ENCODE data around the gene ATG10. TPM values are rescaled to one million over a fixed set of nuclear protein-coding genes. Genes with fewer than 3 reads are reported as not detected.

ATG10 gene
- total RNA-seq, 1 experiment from 2014 or later, result 11.8 TPM

GRCh38 chr5:82050955-82051354 lies 79.1 kb downstream of the ATG10 start:
- Histone ChIP-seq H3F3A (ENCODE audit: low read length, unreplicated experiment) (no peaks in the 10 kb centered on the region), H2AFZ (ENCODE audit: low read length) (no peak overlapping the region), H3K79me2 (ENCODE audit: low read length) (no peaks in the 10 kb centered on the region), H3K9ac (ENCODE audit: low read length) (no peak overlapping the region), H3K4me1 (ENCODE audit: insufficient read depth, low read length) (peaks cover 2% of the 10 kb centered on the region; the same call in 1 of the 2 replicates), H3K9me2 (replicated peaks; ENCODE audit: low read length) (no peaks in the 10 kb centered on the region), H3K36me3 (ENCODE audit: low read depth, low read length) (no peaks in the 10 kb centered on the region), H3K4me2 (ENCODE audit: low read length) (no peak overlapping the region), H4K20me1 (ENCODE audit: low read length) (no peaks in the 10 kb centered on the region), H3K27me3 (ENCODE audit: low read length) (no peaks in the 10 kb centered on the region), H3K4me3 (ENCODE audit: low read length) (no peak overlapping the region), H3K9me3 (ENCODE audit: low read length) (no peaks in the 10 kb centered on the region), H3K27ac (ENCODE audit: low read length) (no peak overlapping the region)
- ChIA-PET POLR2A (ENCODE audit: unreplicated experiment) (no interaction called here), CTCF (no interaction called here)
- BruUV-seq (replicated peaks), result no TSS peak
- DNase-seq (no peak), ATAC-seq (no peak)
- intact Hi-C loops (cut with micrococcal nuclease), result no loop called here
- TF ChIP-seq EZH2phosphoT487 (IDR thresholded peaks at IDR 0.05; ENCODE audit: borderline replicate concordance, low read length), result no peak
- no peak for TF ChIP-seq CTCF (conservative IDR thresholded peaks at IDR 0.05; ENCODE audit: low read depth, low read length)
- TF ChIP-seq EZH2 (IDR thresholded peaks at IDR 0.05; ENCODE audit: low read length, unreplicated experiment), result no peak

DNA sequence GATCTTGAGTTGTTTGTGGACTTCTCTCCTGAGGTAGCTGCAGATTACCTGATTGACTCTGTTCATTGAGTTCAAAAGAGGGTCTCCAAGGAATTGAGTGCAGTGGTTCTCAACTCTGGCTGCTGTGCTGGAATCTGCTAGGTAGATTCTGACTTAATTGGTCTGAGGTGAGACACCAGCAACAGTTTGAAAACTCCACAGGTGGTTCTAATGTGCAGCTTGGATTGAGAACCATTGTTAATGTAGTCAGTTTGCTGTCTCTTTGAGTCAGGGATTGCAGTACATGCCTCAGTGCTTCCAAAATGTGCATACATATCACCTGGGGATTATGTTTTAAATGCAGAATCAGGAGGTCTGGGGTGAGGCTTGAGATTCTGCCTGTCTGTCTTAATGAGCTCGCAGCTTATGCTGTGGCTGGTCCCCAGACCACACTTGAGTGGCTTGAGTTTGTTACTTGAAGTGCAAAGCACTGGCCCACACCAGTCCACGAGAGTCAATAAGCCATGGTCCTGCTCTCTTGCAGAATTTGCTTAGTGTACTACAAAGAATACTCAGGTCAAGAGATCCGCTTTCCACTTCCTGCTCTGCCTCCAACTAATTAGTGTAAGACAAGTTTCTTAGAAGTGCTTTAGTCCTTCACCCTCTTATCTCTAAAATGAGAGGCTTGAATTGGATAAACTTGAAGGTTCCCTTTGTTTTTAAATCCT lies 82.3 kb downstream of the ATG10 start:
- DNase-seq (no peak), ATAC-seq (no peak)
- intact Hi-C loops (cut with micrococcal nuclease), result no loop called here
- Histone ChIP-seq H3K9me2 (replicated peaks; ENCODE audit: low read length) (no peaks in the 10 kb centered on the region), H3K9me3 (ENCODE audit: low read length) (no peaks in the 10 kb centered on the region), H3K27ac (ENCODE audit: low read length) (no peak overlapping the region), H3K4me3 (ENCODE audit: low read length) (no peak overlapping the region), H3K36me3 (ENCODE audit: low read depth, low read length) (no peaks in the 10 kb centered on the region), H3K79me2 (ENCODE audit: low read length) (no peaks in the 10 kb centered on the region), H3K9ac (ENCODE audit: low read length) (no peak overlapping the region), H3K27me3 (ENCODE audit: low read length) (no peaks in the 10 kb centered on the region), H2AFZ (ENCODE audit: low read length) (no peak overlapping the region), H3F3A (ENCODE audit: low read length, unreplicated experiment) (no peaks in the 10 kb centered on the region), H4K20me1 (ENCODE audit: low read length) (no peaks in the 10 kb centered on the region), H3K4me2 (ENCODE audit: low read length) (no peak overlapping the region), H3K4me1 (ENCODE audit: insufficient read depth, low read length) (no peaks in the 10 kb centered on the region)
- TF ChIP-seq EZH2phosphoT487 (IDR thresholded peaks at IDR 0.05; ENCODE audit: borderline replicate concordance, low read length) (no peak), EZH2 (IDR thresholded peaks at IDR 0.05; ENCODE audit: low read length, unreplicated experiment) (no peak), CTCF (conservative IDR thresholded peaks at IDR 0.05; ENCODE audit: low read depth, low read length) (no peak)
- ChIA-PET POLR2A (ENCODE audit: unreplicated experiment) (no interaction called here), CTCF (no interaction called here)
- BruUV-seq (replicated peaks), result no TSS peak

DNA sequence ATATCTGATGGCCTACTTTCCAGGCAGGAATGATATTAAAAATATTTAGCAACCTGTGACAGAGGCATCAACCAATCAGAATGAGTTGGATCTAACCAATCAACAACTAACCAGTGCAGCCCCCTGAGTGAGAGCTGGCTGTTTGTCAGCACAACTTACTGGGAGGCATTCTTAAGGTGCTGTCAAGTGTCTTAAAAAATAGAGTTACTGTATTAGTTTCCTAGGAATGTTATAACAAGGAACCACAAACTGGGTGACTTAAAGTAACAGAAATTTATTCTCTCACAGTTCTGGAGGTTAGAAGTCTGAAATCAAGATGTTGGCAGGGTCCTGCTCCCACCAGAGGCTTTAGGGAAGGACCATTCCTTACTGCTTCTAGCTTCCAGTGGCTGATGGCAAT lies 85.2 kb downstream of the ATG10 start:
- TF ChIP-seq CTCF (conservative IDR thresholded peaks at IDR 0.05; ENCODE audit: low read depth, low read length) (no peak), EZH2phosphoT487 (IDR thresholded peaks at IDR 0.05; ENCODE audit: borderline replicate concordance, low read length) (no peak), EZH2 (IDR thresholded peaks at IDR 0.05; ENCODE audit: low read length, unreplicated experiment) (no peak)
- Histone ChIP-seq H3K4me2 (ENCODE audit: low read length) (no peak overlapping the region), H3F3A (ENCODE audit: low read length, unreplicated experiment) (no peaks in the 10 kb centered on the region), H3K4me3 (ENCODE audit: low read length) (no peak overlapping the region), H3K36me3 (ENCODE audit: low read depth, low read length) (no peaks in the 10 kb centered on the region), H3K79me2 (ENCODE audit: low read length) (no peaks in the 10 kb centered on the region), H3K9ac (ENCODE audit: low read length) (no peak overlapping the region), H2AFZ (ENCODE audit: low read length) (no peak overlapping the region), H3K9me2 (replicated peaks; ENCODE audit: low read length) (no peaks in the 10 kb centered on the region), H3K9me3 (ENCODE audit: low read length) (no peaks in the 10 kb centered on the region), H4K20me1 (ENCODE audit: low read length) (no peaks in the 10 kb centered on the region), H3K4me1 (ENCODE audit: insufficient read depth, low read length) (no peaks in the 10 kb centered on the region), H3K27me3 (ENCODE audit: low read length) (no peaks in the 10 kb centered on the region), H3K27ac (ENCODE audit: low read length) (no peak overlapping the region)
- DNase-seq (no peak), ATAC-seq (no peak)
- BruUV-seq (replicated peaks), result no TSS peak
- POLR2A ChIA-PET (ENCODE audit: unreplicated experiment), result no interaction called here
- CTCF ChIA-PET, result no interaction called here
- intact Hi-C loops (cut with micrococcal nuclease), result no loop called here
